Measurements from ENCODE around the gene NANP.
"Not testable (repeated sequence)": the region's sequence is repeated elsewhere in the genome, so short reads cannot be mapped to it uniquely, and the experiment has no call there.

NANP gene

DNA sequence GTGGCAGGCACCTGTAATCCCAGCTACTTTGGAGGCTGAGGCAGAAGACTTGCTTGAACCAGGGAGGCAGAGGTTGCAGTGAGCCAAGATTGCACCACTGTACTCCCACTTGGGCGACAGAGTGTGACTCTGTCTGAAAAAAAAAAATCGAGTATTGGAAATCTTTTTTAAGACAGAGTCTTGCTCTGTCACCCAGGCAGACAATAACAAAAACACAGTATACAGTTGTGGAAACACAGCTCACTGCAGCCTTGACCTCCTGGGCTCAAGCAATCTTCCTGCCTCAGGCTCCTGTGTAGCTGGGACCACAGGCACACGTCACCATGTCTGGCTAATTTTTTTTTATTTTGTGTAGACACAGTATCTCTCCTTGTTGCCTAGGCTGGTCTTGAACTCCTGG, 15.0 kb downstream of the NANP start:
- DNase-seq (ENCODE audit: low read depth in 1 of 2, low spot score in 1 of 2) = no peak

DNA sequence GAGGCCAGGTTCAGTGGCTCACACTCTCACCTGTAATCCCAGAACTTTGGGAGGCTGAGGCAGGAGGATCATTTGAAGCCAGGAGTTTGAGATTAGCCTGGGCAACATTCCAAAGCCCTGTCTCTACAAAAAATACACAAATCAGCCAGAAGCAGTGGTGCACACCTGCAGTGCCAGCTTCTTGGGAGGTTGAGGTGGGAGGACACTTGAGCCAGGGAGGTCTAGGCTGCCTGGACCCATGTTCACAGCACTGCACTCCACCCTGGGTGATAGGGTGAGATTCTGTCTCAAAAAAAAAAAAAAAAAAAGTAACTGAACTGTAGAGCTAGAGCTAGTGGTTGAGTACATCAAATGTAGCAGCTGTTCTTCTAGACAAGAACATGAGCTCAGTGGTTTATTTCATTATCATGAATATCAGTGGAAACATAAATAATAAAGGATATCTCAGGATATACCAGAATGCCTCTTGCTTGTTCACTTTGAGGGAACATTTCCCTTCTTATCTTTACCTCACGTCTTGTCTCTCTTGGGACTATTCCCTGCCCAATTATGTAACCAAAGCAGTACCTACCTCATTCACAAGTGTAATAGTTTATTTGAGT, 17.6 kb downstream of the NANP start:
- no peak for DNase-seq (ENCODE audit: low read depth in 1 of 2, low spot score in 1 of 2)

DNA sequence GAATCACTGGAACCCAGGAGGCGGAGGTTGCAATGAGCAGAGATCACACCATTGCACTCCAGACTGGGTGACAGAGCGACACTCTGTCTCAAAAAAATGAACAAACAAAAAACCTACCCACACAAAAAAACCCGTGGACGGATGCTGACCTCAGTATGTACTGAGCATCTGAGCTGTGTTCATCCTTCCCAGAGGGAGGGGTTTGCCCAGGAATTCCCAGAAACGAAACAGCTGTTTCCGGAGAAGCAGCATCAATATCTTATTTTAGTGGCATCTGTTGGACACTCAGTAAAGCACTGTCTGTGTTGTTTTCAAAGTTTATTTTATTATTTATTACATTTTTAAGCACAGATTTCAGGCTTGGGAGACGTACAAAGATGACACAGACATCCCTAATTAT, 18.7 kb downstream of the NANP start:
- no peak for DNase-seq (ENCODE audit: low read depth in 1 of 2, low spot score in 1 of 2)

DNA sequence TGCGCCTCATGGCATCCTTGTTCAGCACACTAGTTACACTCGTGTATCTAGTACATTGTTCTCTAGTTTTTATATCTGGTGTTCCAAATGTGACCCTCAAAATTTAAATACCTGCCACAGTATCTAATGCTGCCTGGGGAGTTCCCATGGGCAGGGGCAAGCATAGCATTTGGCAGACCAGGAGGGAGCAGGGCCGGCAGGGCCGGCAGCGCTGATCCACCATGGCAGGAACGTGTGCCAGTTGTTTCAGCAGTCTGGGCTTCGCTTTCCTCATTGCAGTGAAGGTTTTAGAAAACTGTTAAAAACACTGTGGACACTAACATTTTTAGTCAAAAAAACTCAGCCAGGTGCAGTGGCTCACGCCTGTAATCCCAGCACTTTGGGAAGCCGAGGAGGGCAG, 19.2 kb downstream of the NANP start:
- DNase-seq (ENCODE audit: low read depth in 1 of 2, low spot score in 1 of 2) = no peak

DNA sequence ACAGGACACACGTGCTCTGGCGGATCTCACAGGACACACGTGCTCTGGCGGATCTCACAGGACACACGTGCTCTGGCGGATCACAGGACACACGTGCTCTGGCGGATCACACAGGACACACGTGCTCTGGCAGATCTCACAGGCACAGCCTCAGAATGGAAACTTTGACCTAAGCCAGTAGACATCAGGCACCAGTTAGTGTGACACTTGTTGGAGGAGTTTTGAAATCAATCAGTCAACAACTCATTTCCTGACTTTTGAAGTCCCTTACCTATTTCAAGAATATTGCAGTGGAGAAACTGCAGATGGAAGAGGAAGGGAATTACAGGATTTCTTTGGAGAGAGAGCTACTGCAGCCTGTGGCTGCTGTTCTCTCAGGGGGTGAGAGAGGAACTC, 20.9 kb downstream of the NANP start:
- DNase-seq (ENCODE audit: low read depth in 1 of 2, low spot score in 1 of 2) = not testable (repeated sequence)

DNA sequence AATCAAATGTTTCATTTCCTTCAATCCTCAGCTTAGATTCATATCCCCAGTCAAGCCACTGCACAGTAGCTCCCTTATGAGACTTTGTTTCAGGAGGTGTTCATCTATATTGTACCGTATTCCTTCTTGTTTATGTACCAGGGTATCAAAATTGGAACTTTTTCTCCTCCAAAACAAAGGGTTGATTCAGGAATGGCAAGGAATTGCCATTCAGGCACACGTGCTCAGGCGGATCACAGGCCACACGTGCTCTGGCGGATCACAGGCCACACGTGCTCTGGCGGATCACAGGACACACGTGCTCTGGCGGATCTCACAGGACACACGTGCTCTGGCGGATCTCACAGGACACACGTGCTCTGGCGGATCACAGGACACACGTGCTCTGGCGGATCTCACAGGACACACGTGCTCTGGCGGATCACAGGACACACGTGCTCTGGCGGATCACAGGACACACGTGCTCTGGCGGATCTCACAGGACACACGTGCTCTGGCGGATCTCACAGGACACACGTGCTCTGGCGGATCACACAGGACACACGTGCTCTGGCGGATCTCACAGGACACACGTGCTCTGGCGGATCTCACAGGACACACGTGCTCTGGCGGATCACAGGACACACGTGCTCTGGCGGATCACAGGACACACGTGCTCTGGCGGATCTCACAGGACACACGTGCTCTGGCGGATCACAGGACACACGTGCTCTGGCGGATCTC, 21.5 kb downstream of the NANP start:
- DNase-seq (ENCODE audit: low read depth in 1 of 2, low spot score in 1 of 2) = not testable (repeated sequence)

GRCh38 chr20:25601659-25602058, 22.2 kb downstream of the NANP start:
- no peak for DNase-seq (ENCODE audit: low read depth in 1 of 2, low spot score in 1 of 2)

GRCh38 chr20:25600632-25601031, 23.2 kb downstream of the NANP start:
- no peak for DNase-seq (ENCODE audit: low read depth in 1 of 2, low spot score in 1 of 2)

DNA sequence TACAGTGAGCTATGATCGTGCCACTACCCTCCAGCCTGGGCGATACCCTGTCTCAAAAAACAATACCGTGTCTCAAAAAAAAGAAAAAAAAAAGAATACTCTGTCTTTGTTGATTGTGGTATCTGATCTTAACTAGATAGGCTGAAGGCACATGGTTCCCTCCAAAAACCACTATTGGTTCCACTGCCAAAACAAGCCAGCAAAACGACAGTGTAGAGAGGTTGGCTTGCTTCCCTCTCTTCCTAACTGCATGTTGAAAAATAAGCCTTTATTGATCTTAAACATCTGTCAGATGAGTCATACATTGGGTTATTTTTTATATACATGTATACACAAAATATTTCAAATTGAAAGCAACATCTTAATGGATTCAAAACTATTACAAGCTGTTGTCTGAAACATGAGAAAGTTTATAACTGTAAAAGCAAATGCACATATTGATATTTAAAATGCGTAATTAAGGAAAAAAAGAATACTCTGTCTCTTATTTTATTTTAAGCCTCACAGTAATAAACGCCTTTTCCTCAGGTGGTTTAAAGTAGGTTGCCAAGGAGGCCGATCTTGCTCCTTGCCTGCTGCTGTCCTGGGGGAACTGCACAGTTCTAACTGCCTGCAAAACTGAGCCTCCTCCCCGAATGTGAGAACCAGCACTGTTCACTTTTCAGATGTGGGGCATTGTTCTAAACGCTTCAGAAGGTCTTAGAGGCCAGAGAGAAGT, 31.5 kb downstream of the NANP start:
- DNase-seq (ENCODE audit: low read depth in 1 of 2, low spot score in 1 of 2) = no peak

DNA sequence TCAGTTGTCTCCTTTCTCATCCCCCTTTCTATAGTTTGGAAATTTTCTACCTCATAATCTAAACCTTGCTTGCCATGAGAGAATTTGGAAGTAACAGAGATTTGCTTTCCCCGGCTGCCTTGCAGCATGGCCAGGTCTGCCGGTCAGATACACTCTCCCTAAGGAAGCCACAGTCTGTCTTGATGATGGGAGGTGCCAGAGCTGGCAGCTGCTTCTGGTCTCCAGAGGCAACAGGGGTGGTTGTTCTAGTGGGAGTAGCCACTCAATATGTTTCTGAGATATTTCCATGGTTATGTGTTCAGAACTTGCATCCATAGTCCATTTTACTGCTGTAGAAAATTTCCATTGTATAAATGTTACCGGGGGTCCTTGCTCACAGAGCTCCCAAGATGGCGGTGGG, 33.0 kb downstream of the NANP start:
- DNase-seq (ENCODE audit: low read depth in 1 of 2, low spot score in 1 of 2) = not testable (repeated sequence)

DNA sequence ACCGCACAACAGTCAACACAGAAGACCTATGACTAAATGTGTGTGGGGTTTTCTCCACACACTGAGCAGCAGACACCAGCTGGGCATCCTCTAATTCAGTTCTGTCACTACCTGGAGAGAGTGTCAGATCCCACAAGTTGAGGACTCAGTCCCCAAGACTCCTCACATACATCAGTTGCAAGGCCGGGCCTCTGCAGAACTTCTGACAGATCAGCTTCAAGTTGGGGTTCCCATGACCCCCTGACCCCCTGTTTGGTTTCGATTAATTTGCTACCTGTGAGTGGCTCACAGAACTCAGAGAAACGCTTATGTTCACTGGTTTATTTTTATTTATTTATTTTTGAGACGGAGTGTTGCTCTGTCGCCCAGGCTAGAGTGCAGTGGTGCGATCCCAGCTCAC, 35.3 kb downstream of the NANP start:
- DNase-seq (ENCODE audit: low read depth in 1 of 2, low spot score in 1 of 2) = no peak

- no peak for DNase-seq (ENCODE audit: low read depth in 1 of 2, low spot score in 1 of 2)
Observed at GRCh38 chr20:25587536-25587935, 36.3 kb downstream of the NANP start.

- no peak for DNase-seq (ENCODE audit: low read depth in 1 of 2, low spot score in 1 of 2)
Observed at GRCh38 chr20:25586877-25587276, 36.9 kb downstream of the NANP start.

- DNase-seq (ENCODE audit: low read depth in 1 of 2, low spot score in 1 of 2) = peak; percentile 9 to 16
Observed at GRCh38 chr20:25584905-25585704, 38.7 kb downstream of the NANP start, which contains the start of gene NINL. NINL (minus strand) TSS chr20:25585531; CDS start chr20:25526587, 58,944 bp downstream.

DNA sequence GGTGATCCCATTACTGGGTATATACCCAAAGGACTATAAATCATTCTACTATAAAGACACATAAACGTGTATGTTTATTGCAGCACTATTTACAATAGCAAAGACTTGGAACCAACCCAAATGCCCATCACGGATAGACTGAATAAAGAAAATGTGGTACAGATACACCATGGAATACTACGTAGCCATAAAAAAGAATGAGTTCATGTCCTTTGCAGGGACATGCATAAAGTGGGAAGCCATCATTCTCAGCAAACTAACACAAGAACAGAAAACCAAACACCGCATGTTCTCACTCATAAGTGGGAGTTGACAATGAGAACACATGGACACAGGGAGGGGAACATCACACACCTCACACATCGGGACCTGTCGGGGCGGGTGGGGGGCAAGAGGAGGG, 40.2 kb downstream of the NANP start:
- DNase-seq (ENCODE audit: low read depth in 1 of 2, low spot score in 1 of 2) = not testable (repeated sequence)

GRCh38 chr20:25580711-25581110, 43.1 kb downstream of the NANP start:
- no peak for DNase-seq (ENCODE audit: low read depth in 1 of 2, low spot score in 1 of 2)

GRCh38 chr20:25579081-25579770, 44.6 kb downstream of the NANP start:
- no peak for DNase-seq (ENCODE audit: low read depth in 1 of 2, low spot score in 1 of 2)

GRCh38 chr20:25576783-25577530, 46.9 kb downstream of the NANP start:
- DNase-seq (ENCODE audit: low read depth in 1 of 2, low spot score in 1 of 2) = no peak

DNA sequence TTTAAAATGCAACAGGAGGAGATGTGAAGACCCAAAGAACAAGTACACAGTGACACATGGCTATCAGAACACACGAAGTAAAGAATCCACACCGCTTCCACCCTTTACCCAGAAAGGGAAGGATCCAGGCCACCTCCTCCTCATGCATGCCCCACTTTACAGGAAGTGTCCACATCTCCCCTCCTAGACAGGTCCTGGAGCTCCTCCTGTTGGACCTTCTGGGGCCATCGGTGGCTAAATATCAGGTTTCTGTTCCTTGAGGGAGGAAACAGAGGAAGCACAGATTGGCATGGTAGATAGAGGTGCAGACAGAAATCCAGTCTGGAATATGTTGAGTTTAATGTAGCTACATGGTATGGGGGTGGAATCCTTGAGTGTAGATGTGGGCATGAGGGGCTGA, 49.4 kb downstream of the NANP start:
- DNase-seq (ENCODE audit: low read depth in 1 of 2, low spot score in 1 of 2) = no peak
